Fibroblast of skin of abdomen (primary cell): ENCODE data around the gene NTSR1.

Experiments
- DNase-seq: peaks from one replicate; pipeline ENCODE4 v3.0.0-alpha.2; 2013

Gene NTSR1

GRCh38 chr20:62726716-62727583 lies 18.3 kb downstream of the NTSR1 start:
- no peak for DNase-seq

- DNase-seq: no peak
Measured at GRCh38 chr20:62727584-62728027, 19.0 kb downstream of the NTSR1 start.

GRCh38 chr20:62728028-62728780 lies 19.6 kb downstream of the NTSR1 start:
- no peak for DNase-seq

GRCh38 chr20:62728781-62729300 lies 20.2 kb downstream of the NTSR1 start:
- no peak for DNase-seq

GRCh38 chr20:62730481-62730880 lies 21.8 kb downstream of the NTSR1 start:
- DNase-seq: no peak

- no peak for DNase-seq
Measured at GRCh38 chr20:62732031-62732760, 23.6 kb downstream of the NTSR1 start.

- DNase-seq: no peak
Measured at GRCh38 chr20:62732842-62733525, 24.3 kb downstream of the NTSR1 start.

GRCh38 chr20:62733526-62733842 lies 24.8 kb downstream of the NTSR1 start:
- no peak for DNase-seq

- DNase-seq: no peak
Measured at GRCh38 chr20:62733891-62734290, 25.3 kb downstream of the NTSR1 start.

- no peak for DNase-seq
Measured at GRCh38 chr20:62734326-62734725, 25.7 kb downstream of the NTSR1 start.

GRCh38 chr20:62734881-62735280 lies 26.2 kb downstream of the NTSR1 start:
- no peak for DNase-seq

GRCh38 chr20:62735331-62735821 lies 26.7 kb downstream of the NTSR1 start:
- no peak for DNase-seq

- DNase-seq: no peak
Measured at GRCh38 chr20:62736026-62736406, 27.4 kb downstream of the NTSR1 start.

GRCh38 chr20:62736407-62737071 lies 27.9 kb downstream of the NTSR1 start:
- DNase-seq: no peak

- DNase-seq: no peak
Measured at GRCh38 chr20:62737271-62737811, 28.7 kb downstream of the NTSR1 start.

GRCh38 chr20:62738025-62738881 lies 29.6 kb downstream of the NTSR1 start:
- no peak for DNase-seq

GRCh38 chr20:62739067-62739466 lies 30.4 kb downstream of the NTSR1 start:
- no peak for DNase-seq

GRCh38 chr20:62739581-62740285 lies 31.1 kb downstream of the NTSR1 start:
- no peak for DNase-seq

GRCh38 chr20:62740286-62741141 lies 31.9 kb downstream of the NTSR1 start:
- peak; percentile 91 for DNase-seq
